Middle frontal gyrus (tissue), 1 donor: ENCODE data around the gene NACC2.

Experiments used
- DNase-seq: peaks from one replicate; pipeline ENCODE4 v3.0.0-alpha.2; 2015; ENCODE audit warnings: low spot score; ENCODE audit errors: extremely low spot score

Gene NACC2

DNA sequence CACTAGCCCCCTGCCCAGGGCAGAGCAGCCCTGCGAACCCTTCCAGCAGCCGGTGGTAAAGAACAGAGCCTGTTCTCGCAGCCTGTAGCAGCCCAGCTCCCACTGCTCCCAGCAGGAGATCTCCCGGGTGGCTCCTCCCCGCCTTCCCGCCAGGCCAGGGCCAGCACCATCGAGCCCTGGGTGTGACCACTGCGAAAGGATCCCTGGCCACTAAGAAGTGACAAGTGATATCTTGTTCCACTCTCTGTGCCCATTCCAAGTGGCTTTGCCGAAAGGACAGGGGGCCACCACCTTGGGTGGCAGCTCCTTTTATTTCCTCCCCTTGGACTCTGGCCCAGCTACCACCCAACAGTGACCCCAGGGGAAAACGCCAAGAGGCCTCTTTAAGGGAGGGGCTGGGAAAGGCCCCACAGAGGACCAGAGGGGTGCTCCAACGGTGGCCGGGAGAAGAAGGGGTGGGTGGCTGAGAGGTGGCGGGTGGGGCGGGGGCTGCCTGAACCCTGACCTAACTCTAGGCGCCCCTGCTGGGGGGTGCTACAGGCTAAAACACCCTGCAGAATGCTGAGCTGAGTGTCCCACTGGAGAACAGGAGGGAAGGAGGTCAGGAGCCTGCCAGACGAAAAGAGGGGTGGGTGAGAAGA lies 1.6 kb downstream of the NACC2 start:
- no peak for DNase-seq

DNA sequence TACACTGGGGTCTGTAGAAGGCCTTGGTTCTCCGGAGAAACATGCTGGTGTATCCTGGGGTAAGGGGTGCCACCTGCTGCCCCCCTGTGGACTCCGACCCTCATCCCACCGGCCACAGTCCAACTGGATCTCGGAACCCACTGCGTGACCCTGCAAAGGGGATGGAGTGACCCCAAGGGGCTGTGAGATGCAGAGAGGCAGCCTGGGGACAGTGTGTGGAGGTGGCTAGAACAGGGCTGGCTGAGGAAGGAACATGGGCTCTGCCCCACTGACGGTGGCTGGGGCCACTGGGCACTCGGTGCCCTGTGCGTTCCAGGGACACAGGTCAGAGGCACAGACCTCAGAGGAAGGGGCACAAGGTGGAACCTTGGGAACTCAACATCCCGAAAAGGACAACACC lies 2.3 kb downstream of the NACC2 start:
- DNase-seq, result no peak

DNA sequence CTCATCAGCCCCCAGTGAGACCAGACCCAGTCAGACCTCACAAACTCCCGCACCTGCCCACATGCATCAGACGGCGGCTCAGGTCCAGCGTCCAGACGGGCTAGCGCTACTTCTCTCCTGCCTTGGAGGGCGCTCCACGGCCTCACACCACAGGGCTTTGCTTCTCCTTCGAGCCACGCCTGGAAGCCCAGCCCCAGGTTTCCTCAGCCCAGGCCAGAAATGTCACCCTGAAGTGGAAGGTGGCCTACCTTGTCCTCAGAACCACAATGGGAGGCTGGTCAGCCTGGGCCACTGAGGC lies 2.8 kb downstream of the NACC2 start:
- no peak for DNase-seq

DNA sequence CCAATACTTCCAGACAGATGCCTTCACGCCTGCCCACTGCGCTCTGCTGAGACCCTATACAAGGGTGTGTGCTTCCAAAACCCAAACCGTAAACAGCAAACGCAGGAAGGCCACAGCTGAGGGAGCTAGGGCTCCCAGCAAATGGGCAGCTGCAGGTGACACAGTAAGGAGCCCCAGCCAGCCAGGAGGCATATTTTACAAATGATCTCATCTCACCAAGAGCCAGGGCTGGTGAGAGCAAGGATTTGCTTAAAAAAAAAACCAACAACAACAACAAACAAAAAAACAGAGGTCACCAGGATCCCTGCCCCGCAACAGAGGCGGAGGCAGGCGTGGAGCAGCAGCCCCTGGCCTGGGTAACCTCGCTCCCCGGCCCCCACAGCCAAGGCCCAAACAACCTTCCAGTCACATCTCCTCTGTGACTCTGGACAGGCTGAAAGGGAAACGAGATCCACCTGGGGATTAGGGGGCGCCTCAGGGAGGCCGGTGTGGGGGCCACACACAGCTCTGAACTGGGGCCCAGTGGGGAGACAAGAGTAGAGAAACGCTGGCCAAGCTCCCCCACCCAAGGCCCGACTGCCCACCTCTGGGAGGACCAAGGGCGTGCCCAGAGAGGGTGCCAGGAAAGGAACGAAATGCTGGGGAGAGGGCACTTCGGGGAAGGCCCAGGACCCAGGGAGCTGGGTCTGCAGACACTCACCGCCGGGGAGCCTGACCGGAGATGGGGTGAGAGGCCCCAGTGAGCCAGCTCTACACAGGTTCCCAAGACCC lies 3.3 kb downstream of the NACC2 start:
- no peak for DNase-seq

GRCh38 chr9:136090768-136091581 lies 4.1 kb downstream of the NACC2 start:
- DNase-seq, result no peak

- no peak for DNase-seq
Measured at GRCh38 chr9:136090056-136090735, 4.9 kb downstream of the NACC2 start.

DNA sequence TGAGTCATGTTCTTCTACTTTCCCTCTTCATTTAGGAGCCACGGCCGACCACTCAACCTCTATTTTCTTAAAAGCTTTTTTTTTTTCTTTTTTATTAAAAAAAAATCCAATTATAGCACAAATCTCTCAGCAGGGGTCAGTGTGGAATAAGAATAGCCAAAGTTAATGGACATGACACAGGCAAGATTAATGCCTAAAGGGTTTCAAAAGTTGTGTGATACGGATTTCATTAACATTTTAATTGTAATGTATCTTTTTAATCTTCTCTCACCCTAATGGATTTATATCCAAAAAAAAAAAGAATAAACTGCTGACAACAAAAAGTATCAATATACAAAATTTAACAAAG lies 5.4 kb downstream of the NACC2 start:
- DNase-seq, result no peak

GRCh38 chr9:136088939-136089696 lies 6.0 kb downstream of the NACC2 start:
- no peak for DNase-seq

GRCh38 chr9:136088481-136088938 lies 6.6 kb downstream of the NACC2 start:
- DNase-seq, result no peak

DNA sequence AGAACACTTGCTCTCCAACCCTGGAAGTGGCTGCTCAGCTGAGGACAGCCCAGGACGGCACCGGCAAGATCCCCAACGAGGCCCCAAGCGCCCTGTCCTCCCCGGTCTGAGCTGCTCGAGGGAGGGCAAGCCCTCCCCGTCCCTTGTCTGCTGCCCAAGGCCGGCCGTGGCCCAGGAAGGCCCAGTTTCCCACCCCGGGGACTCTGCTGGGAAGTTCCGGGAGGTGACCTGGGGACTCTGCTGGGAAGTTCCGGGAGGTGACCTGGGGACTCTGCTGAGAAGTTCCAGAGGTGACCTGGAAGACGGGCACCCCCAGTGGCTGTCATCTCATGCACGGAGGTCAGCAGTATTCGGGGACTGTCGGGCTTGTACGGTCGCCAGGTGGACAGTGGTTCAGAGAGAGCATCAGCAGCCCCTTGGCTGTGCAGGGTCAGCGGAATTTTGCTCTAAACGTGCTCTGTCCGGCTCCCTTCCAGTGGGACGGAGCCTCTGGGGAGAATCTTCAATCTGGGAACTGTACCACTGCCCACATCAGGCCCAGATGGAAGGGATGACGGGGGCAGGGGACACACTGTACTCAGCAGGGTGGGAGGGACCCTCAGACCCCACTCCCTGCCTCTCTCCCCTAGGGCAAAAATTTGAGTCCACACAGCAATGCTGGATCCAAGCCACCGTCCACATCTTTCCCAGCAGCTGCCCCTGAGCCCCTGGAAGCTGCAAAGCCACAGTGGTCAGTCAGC lies 7.2 kb downstream of the NACC2 start:
- no peak for DNase-seq

GRCh38 chr9:136086951-136087740 lies 7.9 kb downstream of the NACC2 start:
- DNase-seq, result no peak

DNA sequence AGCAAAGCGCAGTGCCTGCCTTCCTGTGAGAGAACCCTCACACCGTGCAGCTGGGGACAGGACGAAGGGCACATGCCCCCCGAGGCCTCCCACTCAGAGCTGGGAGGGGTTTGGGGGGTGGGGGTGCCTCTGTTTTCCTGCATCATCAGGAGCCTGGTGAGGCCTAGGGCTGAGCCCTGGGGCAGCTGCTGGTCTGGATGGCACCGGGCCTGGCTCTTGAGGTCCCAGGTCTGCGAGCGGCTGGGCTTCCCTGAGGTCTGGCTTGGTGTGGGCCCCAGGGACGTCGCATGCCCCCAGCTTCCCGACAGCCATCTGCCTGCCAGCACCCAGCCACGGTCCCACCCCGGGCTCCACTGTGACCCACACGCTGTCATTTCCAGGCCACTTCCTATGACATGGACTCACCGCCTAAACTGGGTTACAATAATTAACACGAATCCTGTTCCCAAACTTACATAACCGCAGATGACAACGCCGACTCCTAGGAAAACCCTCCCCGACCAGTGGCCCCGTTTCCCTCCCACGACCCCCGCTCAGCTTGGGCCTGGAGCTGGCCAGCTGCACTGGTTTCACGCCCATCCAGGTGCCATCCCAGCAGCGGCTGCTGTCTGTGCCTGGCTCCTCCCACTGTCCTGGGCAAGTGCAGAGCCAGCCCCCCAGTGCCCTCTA lies 8.7 kb downstream of the NACC2 start:
- DNase-seq, result no peak

GRCh38 chr9:136085815-136086212 lies 9.3 kb downstream of the NACC2 start:
- peak; percentile 67 for DNase-seq

- DNase-seq, result no peak
Measured at GRCh38 chr9:136084063-136084944, 10.8 kb downstream of the NACC2 start.

DNA sequence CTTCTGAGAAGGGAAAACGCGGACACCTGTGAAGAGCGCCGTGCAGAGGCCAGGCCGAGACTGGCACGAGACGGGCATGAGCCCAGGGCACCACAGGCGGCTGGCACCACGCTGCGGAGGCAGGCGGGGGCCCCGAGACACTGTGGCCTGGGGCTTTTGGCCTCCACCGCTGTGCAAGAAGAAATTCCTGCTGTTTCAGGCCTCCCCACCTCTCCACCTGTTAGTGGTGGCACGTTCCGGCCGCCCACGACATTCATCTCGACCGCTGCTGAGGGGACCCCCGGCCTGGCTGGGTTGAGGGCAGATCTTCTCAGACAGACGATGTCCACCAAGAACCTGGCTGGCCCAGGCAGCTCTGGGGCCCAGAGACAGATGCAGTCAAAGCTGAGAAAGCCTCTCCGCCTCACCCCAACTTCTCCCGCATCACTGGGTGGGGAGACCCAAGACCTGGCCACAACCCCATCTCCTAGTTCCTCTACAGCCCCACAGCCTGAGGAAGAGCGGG lies 11.5 kb downstream of the NACC2 start:
- DNase-seq, result no peak

GRCh38 chr9:136082496-136083361 lies 12.4 kb downstream of the NACC2 start:
- DNase-seq, result no peak
